Measurements from ENCODE around the gene FAM13A. TPM values are rescaled to one million over a fixed set of nuclear protein-coding genes. Genes with fewer than 3 reads are reported as not detected.

Gene FAM13A
- total and polyA plus RNA-seq, 2 experiments from 2014 or later = 19.3 to 44.2 TPM

DNA sequence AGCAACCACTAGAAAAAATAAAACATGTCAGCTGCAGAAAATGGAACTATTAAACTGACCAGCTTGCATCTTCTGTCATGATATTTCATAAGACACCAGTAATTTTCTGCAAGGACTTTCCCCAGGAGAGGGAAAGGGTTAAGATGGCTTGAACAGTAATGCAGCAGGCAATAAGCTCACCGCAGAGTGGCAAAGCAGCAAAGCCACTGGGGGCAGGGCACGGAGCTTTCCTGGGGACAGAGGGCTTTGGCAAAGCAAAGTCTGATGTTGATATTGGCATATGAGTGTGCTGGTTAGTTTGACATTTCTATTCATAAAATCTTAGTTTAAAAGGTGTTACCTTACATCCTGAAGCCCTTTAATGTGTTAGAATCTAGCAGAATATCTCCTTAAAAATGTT lies 304.2 kb downstream of the FAM13A start:
- WGBS (ENCODE audit: low lambda C conversion rate, missing lambda C conversion rate) = 39% methylated on average over 2 of the region's 2 CpGs
- no peak overlapping the region for H3K27ac ChIP-seq
- H3K4me2 ChIP-seq = no peak overlapping the region

DNA sequence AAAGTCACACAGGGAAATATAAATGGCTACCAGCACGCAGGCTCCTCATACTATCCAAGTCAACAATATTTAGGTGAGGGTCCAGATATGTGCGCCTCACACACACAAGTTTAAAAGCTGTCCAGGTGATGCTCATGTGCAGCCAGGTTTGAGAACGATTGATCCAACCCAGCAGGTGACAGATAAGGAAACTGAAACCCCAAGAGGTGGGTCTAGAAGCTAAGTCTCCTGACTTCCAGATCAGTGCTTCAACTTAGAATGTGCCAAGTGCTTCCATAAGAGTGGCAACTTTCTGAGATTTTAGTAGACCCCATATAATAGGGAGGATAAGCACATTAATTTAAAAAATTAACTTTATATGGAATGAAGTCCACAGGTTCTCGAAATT lies 304.9 kb downstream of the FAM13A start:
- DNase-seq (ENCODE audit: low spot score) = no peak
- Histone ChIP-seq H3K36me3 (replicated peaks; ENCODE audit: insufficient read depth, low read depth) (peaks cover 3% of the 10 kb centered on the region), H2AFZ (no peak overlapping the region), H3K27me3 (no peaks in the 10 kb centered on the region), H3K79me2 (no peaks in the 10 kb centered on the region), H3K9me3 (ENCODE audit: low read depth) (no peaks in the 10 kb centered on the region), H3K4me2 (no peak overlapping the region), H4K20me1 (ENCODE audit: insufficient read depth, poor library complexity, severe bottlenecking) (no peaks in the 10 kb centered on the region), H3K9me2 (replicated peaks; ENCODE audit: insufficient read depth) (no peaks in the 10 kb centered on the region), H3K4me3 (no peak overlapping the region), H3K27ac (no peak overlapping the region), H3K4me1 (ENCODE audit: insufficient read depth) (peaks cover 15% of the 10 kb centered on the region)
- 94% methylated on average over 4 of the region's 4 CpGs for WGBS (ENCODE audit: low lambda C conversion rate, missing lambda C conversion rate)
- no peak for TF ChIP-seq EZH2 (IDR thresholded peaks at IDR 0.05; ENCODE audit: borderline replicate concordance)
- TF ChIP-seq, protein P1, sequence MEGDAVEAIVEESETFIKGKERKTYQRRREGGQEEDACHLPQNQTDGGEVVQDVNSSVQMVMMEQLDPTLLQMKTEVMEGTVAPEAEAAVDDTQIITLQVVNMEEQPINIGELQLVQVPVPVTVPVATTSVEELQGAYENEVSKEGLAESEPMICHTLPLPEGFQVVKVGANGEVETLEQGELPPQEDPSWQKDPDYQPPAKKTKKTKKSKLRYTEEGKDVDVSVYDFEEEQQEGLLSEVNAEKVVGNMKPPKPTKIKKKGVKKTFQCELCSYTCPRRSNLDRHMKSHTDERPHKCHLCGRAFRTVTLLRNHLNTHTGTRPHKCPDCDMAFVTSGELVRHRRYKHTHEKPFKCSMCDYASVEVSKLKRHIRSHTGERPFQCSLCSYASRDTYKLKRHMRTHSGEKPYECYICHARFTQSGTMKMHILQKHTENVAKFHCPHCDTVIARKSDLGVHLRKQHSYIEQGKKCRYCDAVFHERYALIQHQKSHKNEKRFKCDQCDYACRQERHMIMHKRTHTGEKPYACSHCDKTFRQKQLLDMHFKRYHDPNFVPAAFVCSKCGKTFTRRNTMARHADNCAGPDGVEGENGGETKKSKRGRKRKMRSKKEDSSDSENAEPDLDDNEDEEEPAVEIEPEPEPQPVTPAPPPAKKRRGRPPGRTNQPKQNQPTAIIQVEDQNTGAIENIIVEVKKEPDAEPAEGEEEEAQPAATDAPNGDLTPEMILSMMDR (IDR thresholded peaks at IDR 0.05; ENCODE audit: poor library complexity) = no peak
- no peak for TF ChIP-seq EZH2phosphoT487 (IDR thresholded peaks at IDR 0.05; ENCODE audit: low read depth, severe bottlenecking, unreplicated experiment)

More for the DNA sequence above, 304.2 kb downstream of the FAM13A start:
- H3K4me3 ChIP-seq = no peak overlapping the region
- no peaks in the 10 kb centered on the region for H3K9me2 ChIP-seq (replicated peaks; ENCODE audit: insufficient read depth)
- peaks cover 15% of the 10 kb centered on the region for H3K4me1 ChIP-seq (ENCODE audit: insufficient read depth)
- peaks cover 3% of the 10 kb centered on the region for H3K36me3 ChIP-seq (replicated peaks; ENCODE audit: insufficient read depth, low read depth)
- DNase-seq (ENCODE audit: low spot score) = no peak
- TF ChIP-seq, protein P1 (IDR thresholded peaks at IDR 0.05; ENCODE audit: poor library complexity) = no peak
- TF ChIP-seq EZH2phosphoT487 (IDR thresholded peaks at IDR 0.05; ENCODE audit: low read depth, severe bottlenecking, unreplicated experiment) = no peak
- TF ChIP-seq EZH2 (IDR thresholded peaks at IDR 0.05; ENCODE audit: borderline replicate concordance) = no peak
- H3K27me3 ChIP-seq = no peaks in the 10 kb centered on the region
- H3K79me2 ChIP-seq = no peaks in the 10 kb centered on the region
- H3K9me3 ChIP-seq (ENCODE audit: low read depth) = no peaks in the 10 kb centered on the region
- no peaks in the 10 kb centered on the region for H4K20me1 ChIP-seq (ENCODE audit: insufficient read depth, poor library complexity, severe bottlenecking)
- no peak overlapping the region for H2AFZ ChIP-seq

DNA sequence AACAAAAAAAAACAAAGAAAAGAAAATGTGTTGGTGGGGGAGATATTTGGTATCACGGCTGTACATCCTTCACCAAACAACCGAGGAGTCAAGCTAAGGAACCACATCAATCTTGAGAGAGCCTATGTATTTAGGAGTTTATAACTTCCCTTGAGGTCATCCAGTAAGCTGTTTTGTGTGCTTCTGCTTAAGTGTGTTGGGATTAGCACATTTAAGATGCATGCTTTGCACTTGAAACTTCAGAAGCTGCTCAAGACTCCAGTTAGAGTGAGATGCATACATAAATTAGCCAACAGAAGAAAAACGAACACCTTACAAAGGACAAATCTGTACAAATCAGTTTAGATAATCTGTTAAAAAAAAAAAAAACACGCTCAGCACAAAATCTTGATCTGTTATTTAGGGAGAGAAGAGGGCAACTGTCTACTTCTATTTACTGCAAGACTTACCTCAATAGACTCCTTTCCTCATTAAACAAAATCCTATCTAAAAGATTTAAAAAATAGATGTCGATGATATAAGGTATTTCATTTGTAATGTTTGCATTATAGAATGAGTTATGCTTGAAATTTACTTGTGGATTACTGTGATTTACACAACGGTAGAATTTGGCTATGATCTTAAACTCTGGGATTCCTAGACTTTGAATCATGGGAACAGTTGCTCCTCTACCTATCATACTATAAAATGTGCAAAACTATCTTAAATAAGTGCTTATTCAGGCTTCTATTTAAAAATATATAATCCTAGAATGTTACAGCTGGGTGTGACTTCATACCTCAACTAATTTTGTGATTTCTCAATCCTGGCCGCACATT lies 305.5 kb downstream of the FAM13A start:
- no peak for DNase-seq (ENCODE audit: low spot score)
- Histone ChIP-seq H3K9me2 (replicated peaks; ENCODE audit: insufficient read depth) (no peaks in the 10 kb centered on the region), H4K20me1 (ENCODE audit: insufficient read depth, poor library complexity, severe bottlenecking) (no peaks in the 10 kb centered on the region), H3K36me3 (replicated peaks; ENCODE audit: insufficient read depth, low read depth) (peaks cover 3% of the 10 kb centered on the region), H3K4me1 (ENCODE audit: insufficient read depth) (peaks cover 15% of the 10 kb centered on the region), H2AFZ (no peak overlapping the region), H3K4me2 (no peak overlapping the region), H3K4me3 (no peak overlapping the region), H3K9me3 (ENCODE audit: low read depth) (no peaks in the 10 kb centered on the region), H3K27me3 (no peaks in the 10 kb centered on the region), H3K27ac (no peak overlapping the region), H3K79me2 (no peaks in the 10 kb centered on the region)
- TF ChIP-seq EZH2phosphoT487 (IDR thresholded peaks at IDR 0.05; ENCODE audit: low read depth, severe bottlenecking, unreplicated experiment) = no peak
- TF ChIP-seq, protein P1 (IDR thresholded peaks at IDR 0.05; ENCODE audit: poor library complexity) = no peak
- no peak for TF ChIP-seq EZH2 (IDR thresholded peaks at IDR 0.05; ENCODE audit: borderline replicate concordance)
- 90% methylated on average over 7 of the region's 7 CpGs for WGBS (ENCODE audit: low lambda C conversion rate, missing lambda C conversion rate)

Data from hepatocyte (in vitro differentiated cells).